Trophoblast cell (in vitro differentiated cells and primary cell): ENCODE measurements around the gene NEK5.
A peak's percentile ranks its signal among the peaks of the same experiment; 100 is the strongest.

Experiments used
- DNase-seq, 2 donors: peaks; one replicate each; pipeline ENCODE4 v3.0.0-alpha.2; 2016
- H2AFZ ChIP-seq: 2 replicates; pipeline ENCODE4 v1.6.1; 2013; ENCODE audit warnings: low read length, moderate library complexity, mild to moderate bottlenecking; ENCODE audit not compliant: insufficient read depth, poor library complexity
- H2AK5ac ChIP-seq: 2 replicates; pipeline ENCODE4 v1.6.1; 2013; ENCODE audit warnings: mild to moderate bottlenecking, low read length
- H2BK120ac ChIP-seq: 2 replicates; pipeline ENCODE4 v1.6.1; 2013; ENCODE audit warnings: low read length, mild to moderate bottlenecking, moderate library complexity; ENCODE audit not compliant: insufficient read depth, poor library complexity
- H2BK12ac ChIP-seq: 2 replicates; pipeline ENCODE4 v1.6.1; 2013; ENCODE audit warnings: mild to moderate bottlenecking, low read length, moderate library complexity
- H2BK5ac ChIP-seq: 2 replicates; pipeline ENCODE4 v1.6.1; 2013; ENCODE audit warnings: low read length, low read depth, moderate library complexity, mild to moderate bottlenecking; ENCODE audit not compliant: poor library complexity
- H3K14ac ChIP-seq: 2 replicates; pipeline ENCODE4 v1.6.1; 2013; ENCODE audit warnings: mild to moderate bottlenecking, low read length
- H3K18ac ChIP-seq: 2 replicates; pipeline ENCODE4 v1.6.1; 2013; ENCODE audit warnings: mild to moderate bottlenecking, low read length
- H3K23ac ChIP-seq: 2 replicates; pipeline ENCODE4 v1.6.1; 2013; ENCODE audit warnings: low read length
- H3K27ac ChIP-seq: 2 replicates; pipeline ENCODE4 v1.5.1; 2013; ENCODE audit warnings: low read depth, mild to moderate bottlenecking, inconsistent platforms, low read length, moderate library complexity
- H3K27me3 ChIP-seq: 2 replicates; pipeline ENCODE4 v1.6.1; 2013; ENCODE audit warnings: inconsistent platforms, mild to moderate bottlenecking, low read length, moderate library complexity; ENCODE audit not compliant: insufficient read depth
- H3K36me3 ChIP-seq, 2 experiments: 1 replicate in 1 of 2; 2 replicates in 1 of 2; pipeline ENCODE4 v1.6.1; 2013; ENCODE audit warnings: low read length in 2 of 2, mild to moderate bottlenecking in 2 of 2, moderate library complexity in 1 of 2; ENCODE audit not compliant: insufficient read depth in 2 of 2, control insufficient read depth in 1 of 2
- H3K4ac ChIP-seq: 2 replicates; pipeline ENCODE4 v1.6.1; 2013; ENCODE audit warnings: low read depth, mild to moderate bottlenecking, low read length, moderate library complexity
- H3K4me1 ChIP-seq, 2 experiments: 1 replicate in 1 of 2; 2 replicates in 1 of 2; pipeline ENCODE4 v1.6.1; 2013; ENCODE audit warnings: low read length in 2 of 2, mild to moderate bottlenecking in 2 of 2, moderate library complexity in 1 of 2; ENCODE audit not compliant: insufficient read depth in 2 of 2, control insufficient read depth in 1 of 2
- H3K4me2 ChIP-seq: 2 replicates; pipeline ENCODE4 v1.6.1; 2013; ENCODE audit warnings: inconsistent platforms, mild to moderate bottlenecking, low read length, moderate library complexity
- H3K4me3 ChIP-seq: 2 replicates; pipeline ENCODE4 v1.5.1; 2013; ENCODE audit warnings: mild to moderate bottlenecking, low read depth, low read length, inconsistent platforms
- H3K79me1 ChIP-seq: one replicate; pipeline ENCODE4 v1.6.1; 2013; ENCODE audit warnings: low read length
- H3K79me2 ChIP-seq: 2 replicates; pipeline ENCODE4 v1.6.1; 2013; ENCODE audit warnings: low read length, mild to moderate bottlenecking; ENCODE audit not compliant: control insufficient read depth, insufficient read depth, poor library complexity
- H3K9ac ChIP-seq: 2 replicates; pipeline ENCODE4 v1.6.1; 2013; ENCODE audit warnings: mild to moderate bottlenecking, low read length
- H3K9me3 ChIP-seq: 2 replicates; pipeline ENCODE4 v1.6.1; 2013; ENCODE audit warnings: low read depth, mild to moderate bottlenecking, control low read depth, inconsistent platforms, low read length; ENCODE audit not compliant: insufficient read depth
- H4K12ac ChIP-seq: 2 replicates; pipeline ENCODE4 v1.6.1; 2013; ENCODE audit warnings: low read depth, mild to moderate bottlenecking, low read length, moderate library complexity
- H4K8ac ChIP-seq: 2 replicates; pipeline ENCODE4 v1.6.1; 2013; ENCODE audit warnings: low read depth, mild to moderate bottlenecking, low read length, moderate library complexity
- H4K91ac ChIP-seq: one replicate; pipeline ENCODE4 v1.6.1; 2013; ENCODE audit warnings: low read depth, mild to moderate bottlenecking, low read length, moderate library complexity
- WGBS: extraction: QIAGEN DNeasy Blood & Tissue Kit; methylation state at CpG from one replicate; pipeline ENCODE4 v1.1.7; 2013; ENCODE audit warnings: missing lambda C conversion rate; ENCODE audit not compliant: insufficient read length, insufficient coverage; ENCODE audit errors: extremely low coverage; 5-methylcytosine and 5-hydroxymethylcytosine counted together

NEK5 gene

DNA sequence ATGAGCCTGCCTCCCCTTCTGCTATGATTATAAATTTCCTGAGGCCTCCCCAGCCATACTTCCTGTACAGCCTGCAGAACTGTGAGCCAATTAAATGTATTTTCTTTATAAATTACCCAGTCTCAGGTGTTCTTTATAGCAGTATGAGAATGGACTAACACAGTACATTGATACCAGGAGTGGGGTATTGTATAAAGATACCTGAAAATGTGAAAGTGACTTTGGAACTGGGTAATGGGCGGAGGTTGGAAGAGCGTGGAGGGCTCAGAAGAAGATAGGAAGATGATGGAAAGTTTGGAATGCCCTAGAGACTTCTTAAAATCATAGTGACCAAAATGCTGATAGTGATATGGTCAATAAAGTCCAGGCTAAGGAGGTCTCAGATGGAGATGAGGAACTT is 32.8 kb downstream of the NEK5 start:
- Histone ChIP-seq H3K9me3 (no peaks in the 10 kb centered on the region), H4K91ac (no peak overlapping the region), H3K14ac (no peak overlapping the region), H3K27ac (no peak overlapping the region), H3K4me2 (no peak overlapping the region), H3K23ac (no peak overlapping the region), H4K12ac (no peak overlapping the region), H3K36me3 (no peaks in the 10 kb centered on the region), H4K8ac (no peak overlapping the region), H3K4me1 (no peaks in the 10 kb centered on the region), H2BK5ac (no peak overlapping the region), H3K4me3 (no peak overlapping the region), H2BK12ac (no peak overlapping the region), H3K9ac (no peak overlapping the region), H3K79me2 (no peaks in the 10 kb centered on the region), H3K79me1 (no peaks in the 10 kb centered on the region), H3K18ac (no peak overlapping the region), H3K27me3 (no peaks in the 10 kb centered on the region), H2AFZ (no peak overlapping the region), H2BK120ac (no peak overlapping the region), H3K4ac (no peak overlapping the region), H2AK5ac (no peak overlapping the region)
- DNase-seq = no peak
- no CpG with 5 or more reads among the region's 2 CpGs for WGBS

GRCh38 chr13:52092087-52092486 is 36.8 kb downstream of the NEK5 start:
- H4K12ac ChIP-seq = no peak overlapping the region
- H3K4me3 ChIP-seq = no peak overlapping the region
- H3K36me3 ChIP-seq = no peaks in the 10 kb centered on the region
- H3K27ac ChIP-seq = no peak overlapping the region
- no peak overlapping the region for H2BK5ac ChIP-seq
- no peaks in the 10 kb centered on the region for H3K27me3 ChIP-seq
- no peak overlapping the region for H2AK5ac ChIP-seq
- no peak overlapping the region for H3K4ac ChIP-seq
- no peak overlapping the region for H3K9ac ChIP-seq
- H3K4me2 ChIP-seq = no peak overlapping the region
- H2BK120ac ChIP-seq = no peak overlapping the region
- H3K18ac ChIP-seq = no peak overlapping the region
- no peaks in the 10 kb centered on the region for H3K79me1 ChIP-seq
- H3K14ac ChIP-seq = no peak overlapping the region
- DNase-seq = no peak
- H4K91ac ChIP-seq = no peak overlapping the region
- H4K8ac ChIP-seq = no peak overlapping the region
- H3K79me2 ChIP-seq = no peaks in the 10 kb centered on the region
- no peak overlapping the region for H3K23ac ChIP-seq
- WGBS = no CpG with 5 or more reads among the region's 2 CpGs
- no peak overlapping the region for H2BK12ac ChIP-seq
- no peaks in the 10 kb centered on the region for H3K4me1 ChIP-seq
- H2AFZ ChIP-seq = no peak overlapping the region
- H3K9me3 ChIP-seq = no peaks in the 10 kb centered on the region

DNA sequence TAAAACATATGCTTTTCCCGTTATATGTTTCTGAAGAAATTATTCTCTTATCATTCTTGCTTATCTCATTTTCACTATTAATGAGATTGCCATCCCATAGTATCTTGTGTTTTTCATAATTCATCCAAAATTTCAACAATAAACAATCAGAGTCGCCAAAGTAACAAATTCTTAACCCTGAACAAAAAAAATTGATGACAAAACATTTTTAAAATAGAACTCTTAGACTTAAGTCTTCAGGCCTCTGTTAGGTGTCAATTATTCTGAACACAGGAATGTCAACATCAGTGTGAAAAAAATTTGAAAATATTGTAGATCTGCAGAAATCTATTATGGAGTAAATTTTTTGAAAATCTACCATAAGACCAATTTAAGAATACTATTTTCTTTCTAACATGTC is 37.4 kb downstream of the NEK5 start:
- no peak overlapping the region for H2AK5ac ChIP-seq
- H3K27ac ChIP-seq = no peak overlapping the region
- H3K27me3 ChIP-seq = no peaks in the 10 kb centered on the region
- no peak overlapping the region for H3K4me3 ChIP-seq
- no peak overlapping the region for H3K9ac ChIP-seq
- H2BK12ac ChIP-seq = no peak overlapping the region
- no peak overlapping the region for H4K12ac ChIP-seq
- H3K23ac ChIP-seq = no peak overlapping the region
- no peaks in the 10 kb centered on the region for H3K79me2 ChIP-seq
- no peak overlapping the region for H3K18ac ChIP-seq
- no peak overlapping the region for H3K4ac ChIP-seq
- H2AFZ ChIP-seq = no peak overlapping the region
- H4K8ac ChIP-seq = no peak overlapping the region
- no peak for DNase-seq
- no peaks in the 10 kb centered on the region for H3K4me1 ChIP-seq
- H3K9me3 ChIP-seq = no peaks in the 10 kb centered on the region
- no peaks in the 10 kb centered on the region for H3K36me3 ChIP-seq
- no peak overlapping the region for H3K4me2 ChIP-seq
- H3K79me1 ChIP-seq = no peaks in the 10 kb centered on the region
- no peak overlapping the region for H4K91ac ChIP-seq
- no peak overlapping the region for H2BK5ac ChIP-seq
- no peak overlapping the region for H2BK120ac ChIP-seq
- no CpG with 5 or more reads among the region's 2 CpGs for WGBS
- H3K14ac ChIP-seq = no peak overlapping the region

- no peak overlapping the region for H2BK5ac ChIP-seq
- H3K9ac ChIP-seq = no peak overlapping the region
- H3K4me1 ChIP-seq = no peaks in the 10 kb centered on the region
- no peaks in the 10 kb centered on the region for H3K36me3 ChIP-seq
- no peak overlapping the region for H2AFZ ChIP-seq
- no peak overlapping the region for H4K91ac ChIP-seq
- no peak overlapping the region for H2BK120ac ChIP-seq
- H2AK5ac ChIP-seq = no peak overlapping the region
- H3K4me2 ChIP-seq = no peak overlapping the region
- no peak overlapping the region for H3K23ac ChIP-seq
- no peak overlapping the region for H3K14ac ChIP-seq
- no peaks in the 10 kb centered on the region for H3K9me3 ChIP-seq
- no peak overlapping the region for H3K4me3 ChIP-seq
- H3K27me3 ChIP-seq = no peaks in the 10 kb centered on the region
- no peak overlapping the region for H3K18ac ChIP-seq
- H3K79me1 ChIP-seq = no peaks in the 10 kb centered on the region
- H4K12ac ChIP-seq = no peak overlapping the region
- WGBS = no CpG with 5 or more reads among the region's 2 CpGs
- H3K4ac ChIP-seq = no peak overlapping the region
- peak; percentile 77 to 79 for DNase-seq
- H3K79me2 ChIP-seq = no peaks in the 10 kb centered on the region
- H2BK12ac ChIP-seq = no peak overlapping the region
- H4K8ac ChIP-seq = no peak overlapping the region
- no peak overlapping the region for H3K27ac ChIP-seq
These were observed 43.5 kb downstream of the NEK5 start for GRCh38 chr13:52085421-52085820.
